HCT116 (cell line): Measurements from ENCODE around the gene NR6A1. TPM values are rescaled to one million over a fixed set of nuclear protein-coding genes. Genes with fewer than 3 reads are reported as not detected.

Source experiments
- ATAC-seq: fragments of 200-7000 bp; cut with Tn5 transposase; 2 replicates; pipeline ENCODE4 v1.9.1; 2020; ENCODE audit warnings: mild to moderate bottlenecking, moderate library complexity
- BruUV-seq: library from RNA; stranded (reverse); fragments of 400-500 nt; replicated peaks from 2 replicates; lab custom pipeline; 2021; lab: Mats Ljungman, UMichigan
- CTCF ChIA-PET: fragments of 300-600 bp; sonication (Branson Sonifier 250); formaldehyde crosslinking; loops from one replicate; lab custom pipeline; 2021; ENCODE audit warnings: antibody characterized with exemption; lab: Charles Lee
- POLR2A ChIA-PET: fragments of 300-600, 350-600 bp; sonication (Branson Sonifier 250); formaldehyde crosslinking; loops from one replicate; lab custom pipeline; 2021; ENCODE audit warnings: antibody characterized with exemption; lab: Charles Lee
- RAD21 ChIA-PET, 2 experiments: fragments of 300-600 bp; sonication (Branson Sonifier 250); formaldehyde crosslinking; loops; one replicate each; lab custom pipeline; 2023; ENCODE audit warnings: low total read pairs in 2 of 2; ENCODE audit not compliant: uncharacterized antibody in 2 of 2, unreplicated experiment in 2 of 2, low non-redundant PET in 1 of 2; lab: Charles Lee
- DNase-seq: peaks from one replicate; pipeline ENCODE4 v3.0.0-alpha.2; 2010; ENCODE audit warnings: low read depth, low spot score
- H2AFZ ChIP-seq: fragments of 200-600 bp; shearing (Covaris generic), sonication (generic); 2 replicates; pipeline ENCODE4 v1.6.1; 2017; ENCODE audit warnings: low read depth, mixed run types, mixed read lengths, antibody characterized with exemption, low read length; ENCODE audit not compliant: poor library complexity, severe bottlenecking
- H3K27ac ChIP-seq: 2 replicates; pipeline ENCODE4 v1.5.1; 2012; ENCODE audit warnings: low read depth, low read length
- H3K27me3 ChIP-seq: fragments of 200-600 bp; sonication (generic); 2 replicates; pipeline ENCODE4 v1.6.1; 2016; ENCODE audit warnings: mixed run types, low read length, mixed read lengths; ENCODE audit not compliant: insufficient read depth
- H3K36me3 ChIP-seq, 2 experiments: fragments of 200-500 bp in 1 of 2; fragments of 200-600 bp in 1 of 2; sonication (Bioruptor generic) in 1 of 2; sonication (generic) in 1 of 2; 2 replicates each; pipeline versions ENCODE4 v1.5.1 to v1.6.1; 2014 to 2016; ENCODE audit warnings: low read length in 2 of 2, inconsistent platforms in 1 of 2, mixed read lengths in 1 of 2, mixed run types in 1 of 2; ENCODE audit not compliant: insufficient read depth in 2 of 2, control insufficient read depth in 1 of 2
- H3K4me1 ChIP-seq, 2 experiments: fragments of 200-600 bp in 1 of 2; sonication (generic) in 1 of 2; 2 replicates each; pipeline versions ENCODE4 v1.5.1 to v1.6.1; 2012 to 2017; ENCODE audit warnings: low read length in 2 of 2, inconsistent platforms in 1 of 2, mild to moderate bottlenecking in 1 of 2, mixed read lengths in 1 of 2, mixed run types in 1 of 2, moderate library complexity in 1 of 2; ENCODE audit not compliant: insufficient read depth in 2 of 2, control insufficient read depth in 1 of 2
- H3K4me2 ChIP-seq: fragments of 200-600 bp; sonication (generic); 2 replicates; pipeline ENCODE4 v1.6.1; 2017; ENCODE audit warnings: mixed run types, low read length, mixed read lengths
- H3K4me3 ChIP-seq, 2 experiments: fragments of 200-600 bp in 1 of 2; sonication (generic) in 1 of 2; replicated peaks in 1 of 2; 2 replicates each; pipeline ENCODE4 v1.5.1; 2011 to 2016; ENCODE audit warnings: low read length in 2 of 2, control low read depth in 1 of 2, low read depth in 1 of 2, mild to moderate bottlenecking in 1 of 2, mixed read lengths in 1 of 2, mixed run types in 1 of 2
- H3K79me2 ChIP-seq: fragments of 200-600 bp; sonication (generic); 2 replicates; pipeline ENCODE4 v1.6.1; 2017; ENCODE audit warnings: mild to moderate bottlenecking, mixed run types, low read length, moderate library complexity, mixed read lengths; ENCODE audit not compliant: insufficient read depth
- H3K9ac ChIP-seq: fragments of 200-600 bp; sonication (generic); 2 replicates; pipeline ENCODE4 v1.6.1; 2016; ENCODE audit warnings: low read length, mixed read lengths
- H3K9me2 ChIP-seq: fragments of 200-600 bp; sonication (generic), shearing (Covaris generic); 2 replicates; pipeline ENCODE4 v1.6.1; 2017; ENCODE audit warnings: mixed run types, mild to moderate bottlenecking, moderate library complexity; ENCODE audit not compliant: insufficient read depth
- H3K9me3 ChIP-seq, 2 experiments: fragments of 200-500 bp in 1 of 2; fragments of 200-600 bp in 1 of 2; sonication (Bioruptor generic) in 1 of 2; sonication (generic) in 1 of 2; 2 replicates each; pipeline ENCODE4 v1.6.1; 2014 to 2017; ENCODE audit warnings: low read length in 2 of 2, mixed read lengths in 2 of 2, inconsistent platforms in 1 of 2, low read depth in 1 of 2, mild to moderate bottlenecking in 1 of 2, mixed run types in 1 of 2, moderate library complexity in 1 of 2; ENCODE audit not compliant: control insufficient read depth in 1 of 2, insufficient read depth in 1 of 2
- H4K20me1 ChIP-seq: fragments of 200-600 bp; sonication (generic), shearing (Covaris generic); 2 replicates; pipeline ENCODE4 v1.6.1; 2017; ENCODE audit warnings: mixed run types, mild to moderate bottlenecking, moderate library complexity; ENCODE audit not compliant: insufficient read depth
- CBX3 ChIP-seq: IDR thresholded peaks from 2 replicates; pipeline ENCODE4 v1.6.1; 2012; ENCODE audit warnings: low read depth
- CEBPB ChIP-seq: IDR thresholded peaks from 2 replicates; pipeline ENCODE4 v1.6.1; 2012; ENCODE audit warnings: low read depth
- EGR1 ChIP-seq: IDR thresholded peaks from 2 replicates; pipeline ENCODE4 v1.6.1; 2012; ENCODE audit warnings: low read depth
- ELF1 ChIP-seq: IDR thresholded peaks from 2 replicates; pipeline ENCODE4 v1.6.1; 2012; ENCODE audit warnings: low read depth, borderline replicate concordance
- EZH2 ChIP-seq: fragments of 200-600 bp; sonication (generic); IDR thresholded peaks from 2 replicates; pipeline ENCODE4 v1.6.1; 2017; ENCODE audit warnings: antibody characterized with exemption, mixed run types
- EZH2phosphoT487 ChIP-seq: fragments of 200-600 bp; IDR thresholded peaks from 2 replicates; pipeline ENCODE4 v1.6.1; 2018; ENCODE audit warnings: antibody characterized with exemption, borderline replicate concordance
- JUND ChIP-seq: IDR thresholded peaks from 2 replicates; pipeline ENCODE4 v1.6.1; 2012
- POLR2A ChIP-seq: IDR thresholded peaks from 2 replicates; pipeline ENCODE4 v1.7.0; 2011; ENCODE audit warnings: borderline replicate concordance; ENCODE audit not compliant: insufficient read depth, insufficient read length; ENCODE audit errors: extremely low read depth
- POLR2AphosphoS5 ChIP-seq: IDR thresholded peaks from 2 replicates; pipeline ENCODE4 v1.6.1; 2011; ENCODE audit warnings: mild to moderate bottlenecking, low read depth, low read length, moderate library complexity
- RAD21 ChIP-seq: IDR thresholded peaks from 2 replicates; pipeline ENCODE4 v1.6.1; 2012; ENCODE audit warnings: low read depth, mild to moderate bottlenecking
- SIN3A ChIP-seq: IDR thresholded peaks from 2 replicates; pipeline ENCODE4 v1.6.1; 2012; ENCODE audit warnings: low read depth
- SRF ChIP-seq: IDR thresholded peaks from 2 replicates; pipeline ENCODE4 v1.6.1; 2012; ENCODE audit warnings: low read depth
- TCF7L2 ChIP-seq: IDR thresholded peaks from 2 replicates; pipeline ENCODE4 v1.7.0; 2011; ENCODE audit warnings: borderline replicate concordance, inconsistent platforms; ENCODE audit not compliant: insufficient read depth, insufficient read length; ENCODE audit errors: extremely low read depth
- YY1 ChIP-seq: IDR thresholded peaks from 2 replicates; pipeline ENCODE4 v1.6.1; 2011; ENCODE audit warnings: low read length, low read depth, moderate library complexity, mild to moderate bottlenecking; ENCODE audit not compliant: insufficient replicate concordance; ENCODE audit errors: extremely low read depth
- ZFX ChIP-seq: fragments of 450-650 bp; IDR thresholded peaks from 2 replicates; pipeline ENCODE4 v1.6.1; 2017
- intact Hi-C: fragments of 100-400 bp; cut with micrococcal nuclease; formaldehyde crosslinking; loops from 2 replicates; pipeline ENCODE4 v1.10.0; 2022
- total RNA-seq: library from RNA; stranded (reverse); gene quantifications from one replicate; pipeline ENCODE4 v1.2.1, GENCODE V29; 2021; ENCODE audit not compliant: unreplicated experiment
- TF ChIP-seq, protein P1 (sequence below): IDR thresholded peaks from 2 replicates; pipeline ENCODE4 v1.6.1; 2011; ENCODE audit warnings: mild to moderate bottlenecking, low read length, moderate library complexity; ENCODE audit not compliant: insufficient replicate concordance; ENCODE audit errors: extremely low read depth
- TF ChIP-seq, protein P2 (sequence below), 3 experiments: fragments of 200-600 bp in 1 of 3; sonication (generic) in 1 of 3; IDR thresholded peaks in 2 of 3; conservative IDR thresholded peaks in 1 of 3; 2 replicates each; pipeline ENCODE4 v1.5.1; 2012 to 2017; ENCODE audit warnings: low read depth in 2 of 3, low read length in 2 of 3, antibody characterized with exemption in 1 of 3, borderline replicate concordance in 1 of 3, control low read depth in 1 of 3, mild to moderate bottlenecking in 1 of 3, mixed read lengths in 1 of 3, mixed run types in 1 of 3, moderate library complexity in 1 of 3; ENCODE audit not compliant: insufficient read depth in 1 of 3
- TF ChIP-seq, protein P3 (sequence below): IDR thresholded peaks from 2 replicates; pipeline ENCODE4 v1.6.1; 2012
- TF ChIP-seq, protein P4 (sequence below): IDR thresholded peaks from 2 replicates; pipeline ENCODE4 v1.6.1; 2012; ENCODE audit warnings: low read depth

The NR6A1 gene
- total RNA-seq, 1 experiment from 2014 or later, result 9.9 TPM

DNA sequence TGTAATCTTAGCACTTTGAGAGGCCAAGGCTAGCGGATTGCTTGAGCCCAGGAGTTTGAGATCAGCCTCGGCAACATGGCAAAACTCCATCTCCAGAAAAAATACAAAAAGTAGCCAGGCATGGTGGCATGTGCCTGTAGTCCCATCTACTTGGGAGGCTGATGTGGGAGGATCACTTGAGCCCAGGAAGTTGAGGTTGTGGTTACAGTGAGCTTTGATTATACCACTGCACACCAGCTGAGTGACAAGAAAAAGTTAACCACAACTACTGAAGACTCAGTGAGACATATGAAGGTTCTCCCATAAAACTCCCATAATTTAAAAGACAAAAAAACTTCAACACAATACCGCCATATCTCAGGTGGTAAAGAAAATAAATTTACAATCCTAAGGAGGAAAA lies 98.0 kb downstream of the NR6A1 start:
- ATAC-seq, result no peak
- peaks cover 4% of the 10 kb centered on the region; the same call in 1 of the 2 replicates for H4K20me1 ChIP-seq
- intact Hi-C loops, result no loop called here
- peaks cover 15% of the 10 kb centered on the region; the same call in 1 of the 2 replicates for H3K79me2 ChIP-seq
- H2AFZ ChIP-seq, result no peak overlapping the region
- H3K4me1 ChIP-seq, result 0 out of 4 replicates have a peak, but pooled peaks cover 0 to 3% of the 10 kb centered on the region in 2 experiments
- no peaks in the 10 kb centered on the region for H3K9me2 ChIP-seq
- BruUV-seq, result no TSS peak
- no peaks in the 10 kb centered on the region for H3K36me3 ChIP-seq
- no peak overlapping the region for H3K4me3 ChIP-seq
- H3K9me3 ChIP-seq, result no peaks in the 10 kb centered on the region
- ChIA-PET RAD21 (no interaction called here), POLR2A (no interaction called here), CTCF (no interaction called here)
- H3K4me2 ChIP-seq, result no peak overlapping the region
- no peak for TF ChIP-seq EGR1
- no peak for TF ChIP-seq CEBPB
- TF ChIP-seq EZH2phosphoT487, result no peak
- TF ChIP-seq POLR2AphosphoS5, result no peak
- no peak for TF ChIP-seq SIN3A
- TF ChIP-seq, protein P1, sequence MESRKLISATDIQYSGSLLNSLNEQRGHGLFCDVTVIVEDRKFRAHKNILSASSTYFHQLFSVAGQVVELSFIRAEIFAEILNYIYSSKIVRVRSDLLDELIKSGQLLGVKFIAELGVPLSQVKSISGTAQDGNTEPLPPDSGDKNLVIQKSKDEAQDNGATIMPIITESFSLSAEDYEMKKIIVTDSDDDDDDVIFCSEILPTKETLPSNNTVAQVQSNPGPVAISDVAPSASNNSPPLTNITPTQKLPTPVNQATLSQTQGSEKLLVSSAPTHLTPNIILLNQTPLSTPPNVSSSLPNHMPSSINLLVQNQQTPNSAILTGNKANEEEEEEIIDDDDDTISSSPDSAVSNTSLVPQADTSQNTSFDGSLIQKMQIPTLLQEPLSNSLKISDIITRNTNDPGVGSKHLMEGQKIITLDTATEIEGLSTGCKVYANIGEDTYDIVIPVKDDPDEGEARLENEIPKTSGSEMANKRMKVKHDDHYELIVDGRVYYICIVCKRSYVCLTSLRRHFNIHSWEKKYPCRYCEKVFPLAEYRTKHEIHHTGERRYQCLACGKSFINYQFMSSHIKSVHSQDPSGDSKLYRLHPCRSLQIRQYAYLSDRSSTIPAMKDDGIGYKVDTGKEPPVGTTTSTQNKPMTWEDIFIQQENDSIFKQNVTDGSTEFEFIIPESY, result no peak
- TF ChIP-seq ELF1, result no peak
- no peak for TF ChIP-seq EZH2
- TF ChIP-seq, protein P2, sequence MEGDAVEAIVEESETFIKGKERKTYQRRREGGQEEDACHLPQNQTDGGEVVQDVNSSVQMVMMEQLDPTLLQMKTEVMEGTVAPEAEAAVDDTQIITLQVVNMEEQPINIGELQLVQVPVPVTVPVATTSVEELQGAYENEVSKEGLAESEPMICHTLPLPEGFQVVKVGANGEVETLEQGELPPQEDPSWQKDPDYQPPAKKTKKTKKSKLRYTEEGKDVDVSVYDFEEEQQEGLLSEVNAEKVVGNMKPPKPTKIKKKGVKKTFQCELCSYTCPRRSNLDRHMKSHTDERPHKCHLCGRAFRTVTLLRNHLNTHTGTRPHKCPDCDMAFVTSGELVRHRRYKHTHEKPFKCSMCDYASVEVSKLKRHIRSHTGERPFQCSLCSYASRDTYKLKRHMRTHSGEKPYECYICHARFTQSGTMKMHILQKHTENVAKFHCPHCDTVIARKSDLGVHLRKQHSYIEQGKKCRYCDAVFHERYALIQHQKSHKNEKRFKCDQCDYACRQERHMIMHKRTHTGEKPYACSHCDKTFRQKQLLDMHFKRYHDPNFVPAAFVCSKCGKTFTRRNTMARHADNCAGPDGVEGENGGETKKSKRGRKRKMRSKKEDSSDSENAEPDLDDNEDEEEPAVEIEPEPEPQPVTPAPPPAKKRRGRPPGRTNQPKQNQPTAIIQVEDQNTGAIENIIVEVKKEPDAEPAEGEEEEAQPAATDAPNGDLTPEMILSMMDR (IDR thresholded peaks at IDR 0.05 in 2 of 3, conservative IDR thresholded peaks at IDR 0.05 in 1 of 3; ENCODE audit: borderline replicate concordance in 1 of 3, insufficient read depth in 1 of 3, low read depth in 2 of 3, low read length in 2 of 3), result no peak
- no peak for TF ChIP-seq SRF
- TF ChIP-seq RAD21, result no peak
- TF ChIP-seq CBX3, result no peak
- TF ChIP-seq, protein P3, sequence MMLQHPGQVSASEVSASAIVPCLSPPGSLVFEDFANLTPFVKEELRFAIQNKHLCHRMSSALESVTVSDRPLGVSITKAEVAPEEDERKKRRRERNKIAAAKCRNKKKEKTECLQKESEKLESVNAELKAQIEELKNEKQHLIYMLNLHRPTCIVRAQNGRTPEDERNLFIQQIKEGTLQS, result no peak
- TF ChIP-seq YY1, result no peak
- TF ChIP-seq, protein P4, sequence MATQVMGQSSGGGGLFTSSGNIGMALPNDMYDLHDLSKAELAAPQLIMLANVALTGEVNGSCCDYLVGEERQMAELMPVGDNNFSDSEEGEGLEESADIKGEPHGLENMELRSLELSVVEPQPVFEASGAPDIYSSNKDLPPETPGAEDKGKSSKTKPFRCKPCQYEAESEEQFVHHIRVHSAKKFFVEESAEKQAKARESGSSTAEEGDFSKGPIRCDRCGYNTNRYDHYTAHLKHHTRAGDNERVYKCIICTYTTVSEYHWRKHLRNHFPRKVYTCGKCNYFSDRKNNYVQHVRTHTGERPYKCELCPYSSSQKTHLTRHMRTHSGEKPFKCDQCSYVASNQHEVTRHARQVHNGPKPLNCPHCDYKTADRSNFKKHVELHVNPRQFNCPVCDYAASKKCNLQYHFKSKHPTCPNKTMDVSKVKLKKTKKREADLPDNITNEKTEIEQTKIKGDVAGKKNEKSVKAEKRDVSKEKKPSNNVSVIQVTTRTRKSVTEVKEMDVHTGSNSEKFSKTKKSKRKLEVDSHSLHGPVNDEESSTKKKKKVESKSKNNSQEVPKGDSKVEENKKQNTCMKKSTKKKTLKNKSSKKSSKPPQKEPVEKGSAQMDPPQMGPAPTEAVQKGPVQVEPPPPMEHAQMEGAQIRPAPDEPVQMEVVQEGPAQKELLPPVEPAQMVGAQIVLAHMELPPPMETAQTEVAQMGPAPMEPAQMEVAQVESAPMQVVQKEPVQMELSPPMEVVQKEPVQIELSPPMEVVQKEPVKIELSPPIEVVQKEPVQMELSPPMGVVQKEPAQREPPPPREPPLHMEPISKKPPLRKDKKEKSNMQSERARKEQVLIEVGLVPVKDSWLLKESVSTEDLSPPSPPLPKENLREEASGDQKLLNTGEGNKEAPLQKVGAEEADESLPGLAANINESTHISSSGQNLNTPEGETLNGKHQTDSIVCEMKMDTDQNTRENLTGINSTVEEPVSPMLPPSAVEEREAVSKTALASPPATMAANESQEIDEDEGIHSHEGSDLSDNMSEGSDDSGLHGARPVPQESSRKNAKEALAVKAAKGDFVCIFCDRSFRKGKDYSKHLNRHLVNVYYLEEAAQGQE, result no peak
- TF ChIP-seq JUND, result no peak
- no peak for TF ChIP-seq ZFX
- TF ChIP-seq TCF7L2, result no peak
- no peak for TF ChIP-seq POLR2A
- no peak overlapping the region for H3K9ac ChIP-seq
- no peak overlapping the region for H3K27ac ChIP-seq
- no peaks in the 10 kb centered on the region for H3K27me3 ChIP-seq
- no peak for DNase-seq
